ENCODE data around the gene WDR4. TPM values are rescaled to one million over a fixed set of nuclear protein-coding genes. Genes with fewer than 3 reads are reported as not detected.

Gene WDR4
- total RNA-seq, 6 experiments from 2014 or later: 18.5 to 27.6 (median 20.9) TPM

DNA sequence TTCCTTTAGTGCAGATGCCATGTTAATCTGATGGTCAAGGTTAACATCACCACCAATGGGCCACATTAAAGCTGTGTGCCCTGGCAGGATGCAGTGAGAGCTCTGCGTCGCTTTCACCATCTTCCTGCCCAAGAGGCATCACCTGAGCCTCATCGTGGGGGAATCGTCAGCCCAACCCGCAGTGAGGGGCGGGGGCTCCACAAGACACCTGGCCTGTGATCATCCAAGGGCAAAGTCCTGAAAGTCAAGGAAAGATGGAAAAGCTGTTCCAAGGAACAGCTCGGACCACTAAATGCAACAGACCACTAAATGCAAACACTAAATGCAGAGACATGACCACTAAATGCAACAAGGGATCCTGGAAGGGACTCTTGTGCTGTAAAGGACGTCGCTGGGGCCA, 49.9 kb downstream of the WDR4 start:
- Mint-ChIP-seq H3K4me1 (ENCODE audit: low read depth) (no peaks in the 10 kb centered on the region), H3K4me3 (no peak overlapping the region), H3K27ac (no peak overlapping the region), H3K36me3 (ENCODE audit: low read depth) (no peaks in the 10 kb centered on the region), H3K27me3 (ENCODE audit: insufficient read depth) (peaks cover 16% of the 10 kb centered on the region; the same call in 1 of the 2 replicates), H3K9me3 (no peaks in the 10 kb centered on the region)
- TF ChIP-seq CTCF (IDR thresholded peaks at IDR 0.05): no peak
- DNase-seq: no peak

GRCh38 chr21:42827588-42827987, 51.8 kb downstream of the WDR4 start:
- H3K36me3 Mint-ChIP-seq (ENCODE audit: low read depth): no peaks in the 10 kb centered on the region
- no peaks in the 10 kb centered on the region for H3K9me3 Mint-ChIP-seq
- no peak overlapping the region for H3K27ac Mint-ChIP-seq
- H3K4me3 Mint-ChIP-seq: no peak overlapping the region
- peaks cover 16% of the 10 kb centered on the region; the same call in 1 of the 2 replicates for H3K27me3 Mint-ChIP-seq (ENCODE audit: insufficient read depth)
- no peak for TF ChIP-seq CTCF (IDR thresholded peaks at IDR 0.05)
- DNase-seq: no peak
- no peaks in the 10 kb centered on the region for H3K4me1 Mint-ChIP-seq (ENCODE audit: low read depth)

GRCh38 chr21:42820616-42821465, 58.5 kb downstream of the WDR4 start:
- Mint-ChIP-seq H3K36me3 (ENCODE audit: low read depth) (no peaks in the 10 kb centered on the region), H3K4me3 (no peak overlapping the region), H3K9me3 (no peaks in the 10 kb centered on the region; the same call in 1 of the 2 replicates), H3K27ac (no peak overlapping the region), H3K4me1 (ENCODE audit: low read depth) (no peaks in the 10 kb centered on the region), H3K27me3 (ENCODE audit: insufficient read depth) (peaks cover 10% of the 10 kb centered on the region)
- DNase-seq: no peak
- no peak for TF ChIP-seq CTCF (IDR thresholded peaks at IDR 0.05)

DNA sequence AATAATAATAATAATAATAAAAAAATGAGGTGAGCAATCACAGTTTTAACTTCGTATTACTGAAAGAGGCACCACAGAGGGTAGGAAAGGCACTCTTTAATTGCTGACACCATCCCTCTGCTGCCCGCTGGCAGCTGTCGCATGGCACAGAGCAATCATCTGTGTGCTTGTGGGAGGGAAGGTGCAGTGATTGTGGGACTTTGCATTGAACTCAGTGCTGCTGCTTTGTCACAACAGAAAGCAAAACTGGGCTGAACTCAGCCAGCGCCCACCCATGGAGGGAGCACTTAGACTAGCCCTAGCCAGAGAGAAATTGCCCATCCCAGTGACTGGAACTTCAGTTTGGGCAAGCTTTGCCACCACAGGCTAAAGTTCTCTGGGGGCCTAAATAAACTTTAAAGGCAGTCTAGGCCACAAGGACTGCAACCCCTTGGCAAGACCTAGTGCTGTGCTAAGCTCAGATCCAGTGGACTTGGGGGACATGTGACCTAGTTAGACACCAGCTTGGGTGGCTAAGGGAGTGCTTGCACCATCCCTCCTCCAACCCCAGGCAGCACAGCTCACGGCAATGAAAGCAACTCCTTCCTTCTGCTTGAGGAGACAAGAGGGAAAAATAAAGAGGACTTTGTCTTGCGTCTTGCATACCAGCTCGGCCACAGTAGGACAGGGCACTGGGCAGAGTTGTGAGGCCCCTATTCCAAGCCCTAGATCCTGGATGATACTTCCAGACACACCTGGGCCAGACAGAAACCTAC, 59.3 kb downstream of the WDR4 start:
- Mint-ChIP-seq H3K36me3 (ENCODE audit: low read depth) (no peaks in the 10 kb centered on the region; the same call in 1 of the 2 replicates), H3K9me3 (peaks cover under 1% of the 10 kb centered on the region), H3K4me3 (no peak overlapping the region), H3K4me1 (ENCODE audit: low read depth) (no peaks in the 10 kb centered on the region), H3K27ac (no peak overlapping the region), H3K27me3 (ENCODE audit: insufficient read depth) (peaks cover 9% of the 10 kb centered on the region)
- TF ChIP-seq CTCF (IDR thresholded peaks at IDR 0.05): no peak
- DNase-seq: no peak

DNA sequence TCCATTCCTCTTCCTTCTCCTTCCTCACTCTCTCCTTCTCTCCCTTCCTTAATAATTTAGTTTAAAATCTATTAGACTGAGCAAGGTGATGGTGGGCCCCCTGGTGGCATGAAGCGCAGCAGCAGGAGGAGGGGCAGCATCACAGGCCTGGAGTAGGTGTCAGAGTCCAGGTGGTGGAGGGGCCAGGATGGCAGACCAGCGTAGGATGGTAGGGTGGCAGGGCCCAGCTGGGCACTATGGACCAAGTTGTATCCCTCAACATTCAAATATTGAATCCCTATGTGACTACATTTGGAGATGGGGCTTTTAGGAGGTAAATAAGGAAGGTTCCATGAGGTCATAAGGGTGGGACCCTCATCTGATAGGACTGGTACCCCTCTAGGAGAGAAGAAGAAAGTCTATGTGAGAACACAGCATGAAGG, 61.0 kb downstream of the WDR4 start:
- DNase-seq: peak; percentile 34
- no peaks in the 10 kb centered on the region for H3K4me1 Mint-ChIP-seq (ENCODE audit: low read depth)
- peaks cover 9% of the 10 kb centered on the region for H3K27me3 Mint-ChIP-seq (ENCODE audit: insufficient read depth)
- peaks cover 3% of the 10 kb centered on the region for H3K9me3 Mint-ChIP-seq
- TF ChIP-seq CTCF (IDR thresholded peaks at IDR 0.05): peak; percentile 89
- H3K4me3 Mint-ChIP-seq: no peak overlapping the region
- no peak overlapping the region for H3K27ac Mint-ChIP-seq
- H3K36me3 Mint-ChIP-seq (ENCODE audit: low read depth): no peaks in the 10 kb centered on the region; the same call in 1 of the 2 replicates
